GM18520 (cell line): ENCODE data around the gene PDRG1.

Experiments used
- ATAC-seq: cut with Tn5 transposase; IDR thresholded peaks from one replicate; pipeline ENCODE4 v1.9.1; 2021; ENCODE audit not compliant: unreplicated experiment

The PDRG1 gene

DNA sequence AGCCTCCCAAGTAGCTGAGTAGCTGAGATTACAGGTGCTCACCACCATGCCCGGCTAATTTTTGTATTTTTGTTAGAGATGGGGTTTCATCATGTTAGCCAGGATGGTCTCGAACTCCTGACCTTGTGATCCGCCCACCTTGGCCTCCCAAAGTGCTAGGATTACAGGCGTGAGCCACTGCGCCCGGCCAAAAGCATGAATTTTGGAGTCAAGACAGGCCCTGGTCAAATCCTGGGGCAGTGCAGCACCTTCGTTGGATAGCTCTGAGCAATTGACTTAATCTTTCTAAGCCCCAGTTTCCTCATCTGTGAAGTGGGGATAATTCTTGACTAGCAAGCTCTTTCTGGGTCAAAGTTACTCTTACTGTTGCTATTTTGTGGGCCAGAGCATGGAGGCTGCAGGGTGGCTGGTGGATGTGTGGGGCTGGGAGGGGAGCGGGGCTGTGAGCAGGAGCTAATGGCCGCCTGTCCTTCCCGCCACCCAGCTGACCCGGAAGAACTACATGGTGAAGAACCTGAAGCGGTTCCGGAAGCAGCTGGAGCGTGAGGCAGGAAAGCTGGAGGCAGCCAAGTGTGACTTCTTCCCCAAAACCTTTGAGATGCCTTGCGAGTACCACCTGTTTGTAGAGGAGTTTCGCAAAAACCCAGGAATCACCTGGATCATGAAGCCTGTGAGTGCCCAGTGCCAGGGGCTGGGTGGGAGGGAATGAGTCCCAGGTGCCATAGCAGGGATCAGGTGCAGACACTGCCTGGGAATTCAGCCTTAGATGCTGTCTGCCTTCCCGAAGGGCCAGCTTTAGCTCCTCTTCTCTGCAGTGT, 42.4 kb downstream of the PDRG1 start:
- no peak for ATAC-seq

DNA sequence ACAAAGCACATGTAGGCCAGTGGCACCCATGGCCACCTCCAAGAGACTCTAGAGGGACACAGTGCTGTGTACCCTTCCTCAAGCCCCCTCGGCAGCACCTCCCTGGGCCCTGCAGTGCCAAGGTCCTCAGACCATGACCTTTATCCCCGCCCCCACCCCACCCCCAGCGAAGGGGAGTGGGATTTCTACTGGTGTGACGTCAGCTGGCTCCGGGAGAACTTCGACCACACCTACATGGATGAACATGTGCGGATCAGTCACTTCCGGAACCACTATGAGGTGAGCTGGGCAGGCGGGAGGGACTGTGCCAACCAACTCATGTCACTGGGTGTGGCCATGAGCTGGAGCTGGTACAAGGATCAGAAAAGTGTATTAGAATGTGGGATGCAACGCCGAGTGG, 43.4 kb downstream of the PDRG1 start:
- ATAC-seq: no peak

GRCh38 chr20:31908016-31908415, 43.8 kb downstream of the PDRG1 start:
- no peak for ATAC-seq

- ATAC-seq: no peak
Measured at GRCh38 chr20:31907046-31907445, 44.8 kb downstream of the PDRG1 start.

GRCh38 chr20:31906001-31906400, 45.8 kb downstream of the PDRG1 start:
- ATAC-seq: no peak

GRCh38 chr20:31903627-31904386, 48.0 kb downstream of the PDRG1 start:
- ATAC-seq: no peak

GRCh38 chr20:31901615-31902014, 50.2 kb downstream of the PDRG1 start:
- ATAC-seq: no peak

DNA sequence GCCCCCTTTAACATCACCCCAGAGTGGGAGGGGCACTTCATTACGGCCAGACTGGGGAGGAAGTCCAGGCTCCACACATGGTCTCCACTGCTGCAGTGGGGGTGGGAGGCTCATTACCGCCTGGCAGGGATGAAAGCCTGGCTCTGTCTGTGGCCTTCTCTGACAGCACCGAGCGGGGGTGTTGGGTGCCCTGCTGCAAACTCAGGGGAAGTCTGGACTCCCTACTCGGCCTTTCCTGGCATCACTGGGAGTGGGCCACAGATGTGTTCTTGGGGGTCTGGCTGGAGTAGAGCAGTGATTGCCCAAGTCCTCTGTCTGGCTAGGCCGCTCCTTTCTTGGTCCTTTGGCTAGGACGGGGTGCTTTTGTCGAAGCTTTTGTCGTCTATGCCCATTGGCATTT, 54.3 kb downstream of the PDRG1 start:
- no peak for ATAC-seq

- no peak for ATAC-seq
Measured at GRCh38 chr20:31896049-31896448, 55.8 kb downstream of the PDRG1 start.

GRCh38 chr20:31894980-31895675, 56.7 kb downstream of the PDRG1 start:
- peak; percentile 91 for ATAC-seq
